Erythroblast (primary cell): Measurements from ENCODE around the gene EXOC6B.

Experiments
- GATA1 ChIP-seq: IDR thresholded peaks from 2 replicates; pipeline ENCODE4 v1.6.1; 2011; ENCODE audit warnings: low read depth, mild to moderate bottlenecking, control low read depth, low read length, moderate library complexity
- POLR2A ChIP-seq: IDR thresholded peaks from 2 replicates; pipeline ENCODE4 v1.6.1; 2011; ENCODE audit warnings: mild to moderate bottlenecking, low read length

DNA sequence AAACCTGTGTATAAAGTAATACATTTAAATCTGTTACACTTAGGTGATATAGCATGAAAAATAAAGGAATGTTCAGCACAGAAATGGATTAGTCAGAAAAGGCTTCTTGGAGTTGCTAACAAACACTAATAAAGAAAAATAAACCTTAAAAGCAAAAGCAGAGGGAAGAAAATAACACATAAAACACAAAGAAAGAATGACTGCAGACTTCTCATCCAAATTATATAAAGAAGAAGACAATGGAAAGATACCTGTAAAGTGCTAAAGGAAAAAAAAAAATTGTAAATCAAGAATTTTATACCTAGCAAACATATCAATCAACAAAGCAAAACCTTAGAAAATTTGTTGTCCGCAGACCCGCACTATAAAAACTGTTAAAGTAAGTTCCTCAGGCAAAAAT, 63.6 kb downstream of the EXOC6B start:
- TF ChIP-seq POLR2A (no peak), GATA1 (no peak)
